HG03460 (cell line): ENCODE data around the gene STARD13.

ENCODE experiments used
- ATAC-seq: cut with Tn5 transposase; IDR thresholded peaks from one replicate; pipeline ENCODE4 v1.9.1; 2021; ENCODE audit not compliant: unreplicated experiment

STARD13 gene

GRCh38 chr13:33069365-33069764, 216.2 kb downstream of the STARD13 start:
- no peak for ATAC-seq

- no peak for ATAC-seq
Observed at GRCh38 chr13:33066329-33066728, 219.2 kb downstream of the STARD13 start.

GRCh38 chr13:33060815-33061214, 224.7 kb downstream of the STARD13 start:
- no peak for ATAC-seq

- ATAC-seq, result no peak
Observed at GRCh38 chr13:33058776-33059327, 226.7 kb downstream of the STARD13 start.

- no peak for ATAC-seq
Observed at GRCh38 chr13:33057019-33057780, 228.4 kb downstream of the STARD13 start.

- ATAC-seq, result no peak
Observed at GRCh38 chr13:33053397-33054066, 232.0 kb downstream of the STARD13 start.
